ENCODE results near the gene ARHGAP40.

ARHGAP40 gene

DNA sequence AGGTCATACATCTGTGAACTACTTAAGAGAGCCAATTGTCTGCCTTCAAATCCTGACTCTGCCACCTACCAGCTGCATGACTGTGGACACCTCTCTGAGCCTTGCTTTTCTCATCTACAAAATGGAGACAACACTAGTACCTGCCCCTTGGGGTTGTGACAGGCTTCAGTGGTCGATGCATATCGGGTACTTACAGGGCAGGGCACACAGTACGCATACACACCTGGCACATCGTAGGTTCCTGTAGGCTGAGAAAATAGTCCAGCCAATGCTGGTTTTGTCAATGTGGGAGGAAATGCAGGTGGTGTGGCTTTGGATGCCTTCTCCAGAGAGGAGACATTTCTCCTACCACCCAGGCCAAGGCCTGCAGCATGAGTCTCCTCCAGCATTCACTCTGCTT lies 18.3 kb upstream of the ARHGAP40 start:
- Histone ChIP-seq H3K4me1 (ENCODE audit: control insufficient read depth, low read depth, low read length) (peaks cover 4% of the 10 kb centered on the region), H3K4me3 (ENCODE audit: low read length) (no peak overlapping the region), H3K4ac (ENCODE audit: low read depth, low read length) (peak overlapping the region; percentile 8), H2BK120ac (ENCODE audit: low read depth, low read length) (no peak overlapping the region), H2BK15ac (replicated peaks; ENCODE audit: low read depth) (no peak overlapping the region), H3K27me3 (ENCODE audit: insufficient read depth, low read length, poor library complexity) (no peaks in the 10 kb centered on the region), H3K36me3 (ENCODE audit: control insufficient read depth, insufficient read depth, low read length) (no peaks in the 10 kb centered on the region), H3K9ac (ENCODE audit: low read length) (no peak overlapping the region), H3K4me2 (ENCODE audit: low read length) (no peak overlapping the region), H3K18ac (ENCODE audit: low read length) (peak overlapping the region; percentile 9), H4K5ac (ENCODE audit: low read length) (no peak overlapping the region), H3K79me1 (ENCODE audit: low read length) (no peaks in the 10 kb centered on the region), H2BK5ac (ENCODE audit: low read length) (no peak overlapping the region), H3K27ac (ENCODE audit: low read depth, low read length) (no peak overlapping the region), H4K8ac (ENCODE audit: low read depth, low read length) (no peak overlapping the region), H3K23ac (ENCODE audit: low read length) (no peak overlapping the region), H3K56ac (ENCODE audit: low read length) (peak overlapping the region; percentile 2), H3K79me2 (ENCODE audit: control insufficient read depth, insufficient read depth, low read length) (no peaks in the 10 kb centered on the region), H2AK5ac (ENCODE audit: low read length) (no peak overlapping the region)
- WGBS (ENCODE audit: extremely low coverage, insufficient coverage, low lambda C conversion rate): no CpG with 5 or more reads among the region's 4 CpGs
- DNase-seq: no peak

DNA sequence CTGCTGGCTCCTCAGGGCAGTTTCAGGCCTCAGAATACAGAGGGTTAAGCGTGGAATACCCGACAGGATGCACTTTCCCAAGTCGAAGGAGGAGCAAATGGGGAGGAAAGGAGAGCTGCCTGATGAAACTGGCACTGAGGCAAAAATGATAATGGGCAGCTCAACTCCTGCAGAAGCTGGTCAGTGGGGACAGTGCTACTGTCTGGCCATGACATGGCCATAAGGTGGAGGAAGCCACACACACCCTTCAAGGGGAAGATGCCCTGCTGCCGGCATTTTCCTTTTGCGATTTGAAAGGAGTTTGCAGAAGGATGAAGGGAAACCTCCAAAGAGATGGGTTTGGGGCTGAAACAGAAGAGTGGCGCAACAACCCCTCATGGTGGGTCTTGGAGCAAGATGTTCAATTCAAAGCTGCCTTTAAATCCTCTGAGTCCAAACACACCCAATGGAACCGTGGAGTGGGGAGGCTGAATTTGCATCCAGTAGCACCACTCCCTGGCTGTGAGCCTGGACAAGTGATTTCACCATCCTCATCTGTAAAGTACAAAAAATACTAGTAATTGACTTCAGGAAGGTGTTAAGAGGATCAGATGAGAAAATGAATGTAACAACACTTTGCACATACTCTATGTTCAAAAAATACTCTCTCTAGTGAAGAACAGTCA lies 17.4 kb upstream of the ARHGAP40 start:
- Histone ChIP-seq H4K5ac (ENCODE audit: low read length) (no peak overlapping the region), H3K4me2 (ENCODE audit: low read length) (no peak overlapping the region), H3K79me1 (ENCODE audit: low read length) (no peaks in the 10 kb centered on the region), H4K8ac (ENCODE audit: low read depth, low read length) (no peak overlapping the region), H2BK120ac (ENCODE audit: low read depth, low read length) (no peak overlapping the region), H3K18ac (ENCODE audit: low read length) (peak overlapping the region; percentile 31), H3K56ac (ENCODE audit: low read length) (peak overlapping the region; percentile 0), H2BK15ac (replicated peaks; ENCODE audit: low read depth) (no peak overlapping the region), H3K79me2 (ENCODE audit: control insufficient read depth, insufficient read depth, low read length) (no peaks in the 10 kb centered on the region), H3K4me3 (ENCODE audit: low read length) (no peak overlapping the region), H3K27ac (ENCODE audit: low read depth, low read length) (no peak overlapping the region), H3K27me3 (ENCODE audit: insufficient read depth, low read length, poor library complexity) (no peaks in the 10 kb centered on the region), H3K4ac (ENCODE audit: low read depth, low read length) (no peak overlapping the region), H3K36me3 (ENCODE audit: control insufficient read depth, insufficient read depth, low read length) (no peaks in the 10 kb centered on the region), H3K23ac (ENCODE audit: low read length) (no peak overlapping the region), H3K9ac (ENCODE audit: low read length) (no peak overlapping the region), H2BK5ac (ENCODE audit: low read length) (no peak overlapping the region), H3K4me1 (ENCODE audit: control insufficient read depth, low read depth, low read length) (peaks cover 4% of the 10 kb centered on the region), H2AK5ac (ENCODE audit: low read length) (peak overlapping the region; percentile 60)
- WGBS (ENCODE audit: extremely low coverage, insufficient coverage, low lambda C conversion rate): no CpG with 5 or more reads among the region's 7 CpGs
- DNase-seq: no peak

DNA sequence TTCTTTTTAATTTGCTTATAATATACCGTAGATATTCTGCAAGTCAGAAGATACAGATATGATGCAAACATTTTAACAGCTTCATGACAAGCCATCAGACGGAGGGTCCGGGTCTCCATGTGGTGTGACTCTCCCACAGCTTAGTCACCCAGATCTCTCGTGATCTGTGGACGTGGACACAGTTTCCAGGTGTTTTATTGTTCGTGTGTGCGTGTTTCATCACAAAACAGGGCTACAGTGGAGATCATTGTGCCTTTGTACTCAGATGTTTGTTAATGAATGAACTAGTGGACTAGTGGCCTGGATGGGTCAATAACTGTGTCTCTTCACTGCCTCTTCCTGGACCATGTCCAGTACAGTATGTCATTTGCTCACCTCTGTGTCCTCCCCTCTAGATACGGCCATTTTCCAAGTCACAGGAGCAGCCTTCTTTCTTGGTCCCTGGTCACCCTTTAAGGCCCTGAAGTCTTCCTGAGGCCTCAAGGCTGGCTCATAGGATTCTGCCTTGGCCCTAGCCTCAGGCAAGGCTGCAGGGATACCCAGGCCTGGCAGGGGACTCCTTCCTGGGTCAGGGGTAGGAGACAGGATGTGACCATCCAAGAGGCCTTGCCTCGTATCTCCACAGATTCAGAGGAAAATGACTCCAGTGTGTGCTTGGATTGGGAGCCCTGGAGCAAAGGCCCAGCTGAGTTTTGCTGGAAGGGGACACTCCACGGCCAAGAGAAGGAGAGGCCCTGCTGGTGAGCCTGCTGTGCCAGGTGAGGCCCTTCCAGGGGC lies 16.0 kb upstream of the ARHGAP40 start:
- Histone ChIP-seq H3K4ac (ENCODE audit: low read depth, low read length) (peak overlapping the region; percentile 38), H3K79me1 (ENCODE audit: low read length) (no peaks in the 10 kb centered on the region), H2BK5ac (ENCODE audit: low read length) (peak overlapping the region; percentile 22), H3K79me2 (ENCODE audit: control insufficient read depth, insufficient read depth, low read length) (no peaks in the 10 kb centered on the region), H3K9ac (ENCODE audit: low read length) (no peak overlapping the region), H3K4me2 (ENCODE audit: low read length) (no peak overlapping the region), H3K18ac (ENCODE audit: low read length) (peak overlapping the region; percentile 7), H2BK15ac (replicated peaks; ENCODE audit: low read depth) (no peak overlapping the region), H3K56ac (ENCODE audit: low read length) (peak overlapping the region; percentile 51), H3K23ac (ENCODE audit: low read length) (peak overlapping the region; percentile 86), H3K27ac (ENCODE audit: low read depth, low read length) (no peak overlapping the region), H3K4me3 (ENCODE audit: low read length) (no peak overlapping the region), H3K36me3 (ENCODE audit: control insufficient read depth, insufficient read depth, low read length) (no peaks in the 10 kb centered on the region), H3K27me3 (ENCODE audit: insufficient read depth, low read length, poor library complexity) (no peaks in the 10 kb centered on the region), H3K4me1 (ENCODE audit: control insufficient read depth, low read depth, low read length) (peaks cover 4% of the 10 kb centered on the region), H2AK5ac (ENCODE audit: low read length) (peak overlapping the region; percentile 87), H2BK120ac (ENCODE audit: low read depth, low read length) (no peak overlapping the region), H4K5ac (ENCODE audit: low read length) (no peak overlapping the region), H4K8ac (ENCODE audit: low read depth, low read length) (no peak overlapping the region)
- DNase-seq: no peak
- WGBS (ENCODE audit: extremely low coverage, insufficient coverage, low lambda C conversion rate): no CpG with 5 or more reads among the region's 10 CpGs

DNA sequence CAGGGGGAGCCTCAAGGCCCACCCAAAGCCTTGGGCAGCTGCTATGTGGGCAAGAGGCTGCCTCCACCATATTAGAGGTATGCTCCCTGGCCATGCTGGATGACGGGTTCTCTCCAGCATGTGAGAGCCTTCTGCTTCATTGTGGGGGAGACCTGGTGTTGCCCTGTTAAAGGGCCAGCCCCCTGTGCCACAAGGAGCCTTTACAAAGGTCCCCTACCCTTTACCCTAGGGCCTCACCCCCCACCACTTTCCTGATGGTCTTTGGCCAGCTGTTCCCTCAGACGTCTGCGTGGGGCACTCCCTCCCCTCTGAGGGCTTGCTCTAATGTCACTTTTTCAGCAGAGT lies 15.5 kb upstream of the ARHGAP40 start:
- Histone ChIP-seq H3K36me3 (ENCODE audit: control insufficient read depth, insufficient read depth, low read length) (no peaks in the 10 kb centered on the region), H3K27ac (ENCODE audit: low read depth, low read length) (no peak overlapping the region), H3K4me1 (ENCODE audit: control insufficient read depth, low read depth, low read length) (peaks cover 4% of the 10 kb centered on the region), H4K5ac (ENCODE audit: low read length) (no peak overlapping the region), H3K79me2 (ENCODE audit: control insufficient read depth, insufficient read depth, low read length) (no peaks in the 10 kb centered on the region), H3K9ac (ENCODE audit: low read length) (no peak overlapping the region), H2BK120ac (ENCODE audit: low read depth, low read length) (no peak overlapping the region), H3K56ac (ENCODE audit: low read length) (no peak overlapping the region), H3K27me3 (ENCODE audit: insufficient read depth, low read length, poor library complexity) (no peaks in the 10 kb centered on the region), H4K8ac (ENCODE audit: low read depth, low read length) (no peak overlapping the region), H2BK15ac (replicated peaks; ENCODE audit: low read depth) (no peak overlapping the region), H3K23ac (ENCODE audit: low read length) (no peak overlapping the region), H3K79me1 (ENCODE audit: low read length) (no peaks in the 10 kb centered on the region), H3K4me2 (ENCODE audit: low read length) (no peak overlapping the region), H3K4ac (ENCODE audit: low read depth, low read length) (peak overlapping the region; percentile 21), H3K4me3 (ENCODE audit: low read length) (no peak overlapping the region), H3K18ac (ENCODE audit: low read length) (peak overlapping the region; percentile 7), H2BK5ac (ENCODE audit: low read length) (peak overlapping the region; percentile 22), H2AK5ac (ENCODE audit: low read length) (peak overlapping the region; percentile 39)
- no peak for DNase-seq
- WGBS (ENCODE audit: extremely low coverage, insufficient coverage, low lambda C conversion rate): no CpG with 5 or more reads among the region's 3 CpGs

DNA sequence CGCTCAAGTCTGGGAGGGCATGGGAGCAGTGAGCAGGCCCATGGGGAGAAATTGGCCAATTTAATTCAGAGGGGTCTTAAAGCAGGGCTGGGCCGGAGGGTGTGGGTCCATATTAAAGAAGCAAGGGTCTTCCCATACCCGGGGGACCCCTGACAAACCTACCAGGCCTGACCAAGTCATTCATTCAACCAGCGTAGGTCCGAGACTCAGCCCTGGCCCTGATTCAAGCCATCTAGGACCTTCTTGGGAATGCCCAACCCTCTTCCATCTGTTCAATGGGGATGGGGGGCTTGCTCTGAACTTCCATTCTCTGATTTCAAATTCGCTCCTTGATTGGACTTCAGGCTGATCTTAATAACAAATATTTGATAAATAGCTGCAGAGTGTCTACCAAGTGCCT lies 13.3 kb upstream of the ARHGAP40 start:
- peak overlapping the region; percentile 7 for H2BK120ac ChIP-seq (ENCODE audit: low read depth, low read length)
- H3K4me2 ChIP-seq (ENCODE audit: low read length): no peak overlapping the region
- H3K4ac ChIP-seq (ENCODE audit: low read depth, low read length): peak overlapping the region; percentile 20
- H3K18ac ChIP-seq (ENCODE audit: low read length): peak overlapping the region; percentile 12
- H3K23ac ChIP-seq (ENCODE audit: low read length): no peak overlapping the region
- H3K36me3 ChIP-seq (ENCODE audit: control insufficient read depth, insufficient read depth, low read length): no peaks in the 10 kb centered on the region
- H2AK5ac ChIP-seq (ENCODE audit: low read length): no peak overlapping the region
- H3K27ac ChIP-seq (ENCODE audit: low read depth, low read length): no peak overlapping the region
- H3K56ac ChIP-seq (ENCODE audit: low read length): no peak overlapping the region
- H3K4me1 ChIP-seq (ENCODE audit: control insufficient read depth, low read depth, low read length): peaks cover 10% of the 10 kb centered on the region
- H3K27me3 ChIP-seq (ENCODE audit: insufficient read depth, low read length, poor library complexity): no peaks in the 10 kb centered on the region
- no peak for DNase-seq
- H2BK15ac ChIP-seq (replicated peaks; ENCODE audit: low read depth): no peak overlapping the region
- H4K5ac ChIP-seq (ENCODE audit: low read length): no peak overlapping the region
- H3K9ac ChIP-seq (ENCODE audit: low read length): no peak overlapping the region
- WGBS (ENCODE audit: extremely low coverage, insufficient coverage, low lambda C conversion rate): no CpG with 5 or more reads among the region's 6 CpGs
- no peak overlapping the region for H4K8ac ChIP-seq (ENCODE audit: low read depth, low read length)
- H3K79me1 ChIP-seq (ENCODE audit: low read length): no peaks in the 10 kb centered on the region
- H3K79me2 ChIP-seq (ENCODE audit: control insufficient read depth, insufficient read depth, low read length): no peaks in the 10 kb centered on the region
- no peak overlapping the region for H3K4me3 ChIP-seq (ENCODE audit: low read length)
- H2BK5ac ChIP-seq (ENCODE audit: low read length): no peak overlapping the region
